ENCODE data around the gene IMMP2L.

- TF ChIP-seq CTCF (optimal IDR thresholded peaks at IDR 0.05 in 1 of 3, IDR thresholded peaks at IDR 0.05 in 1 of 3, conservative IDR thresholded peaks at IDR 0.05 in 1 of 3; ENCODE audit: extremely low read depth in 1 of 3, insufficient read depth in 2 of 3, low read length in 3 of 3) (no peak), EZH2 (IDR thresholded peaks at IDR 0.05; ENCODE audit: low read length) (no peak)
These were observed 352.2 kb downstream of the IMMP2L start for GRCh38 chr7:111210043-111210442.

All from keratinocyte (primary cell).